HG03469 (cell line): ENCODE results near the gene PKD1.
"Not testable (repeated sequence)": the region's sequence is repeated elsewhere in the genome, so short reads cannot be mapped to it uniquely, and the experiment has no call there.

Source experiments
- ATAC-seq: cut with Tn5 transposase; IDR thresholded peaks from one replicate; pipeline ENCODE4 v1.9.1; 2021; ENCODE audit warnings: mild to moderate bottlenecking, moderate library complexity, moderate number of reproducible peaks; ENCODE audit not compliant: unreplicated experiment

PKD1 gene

DNA sequence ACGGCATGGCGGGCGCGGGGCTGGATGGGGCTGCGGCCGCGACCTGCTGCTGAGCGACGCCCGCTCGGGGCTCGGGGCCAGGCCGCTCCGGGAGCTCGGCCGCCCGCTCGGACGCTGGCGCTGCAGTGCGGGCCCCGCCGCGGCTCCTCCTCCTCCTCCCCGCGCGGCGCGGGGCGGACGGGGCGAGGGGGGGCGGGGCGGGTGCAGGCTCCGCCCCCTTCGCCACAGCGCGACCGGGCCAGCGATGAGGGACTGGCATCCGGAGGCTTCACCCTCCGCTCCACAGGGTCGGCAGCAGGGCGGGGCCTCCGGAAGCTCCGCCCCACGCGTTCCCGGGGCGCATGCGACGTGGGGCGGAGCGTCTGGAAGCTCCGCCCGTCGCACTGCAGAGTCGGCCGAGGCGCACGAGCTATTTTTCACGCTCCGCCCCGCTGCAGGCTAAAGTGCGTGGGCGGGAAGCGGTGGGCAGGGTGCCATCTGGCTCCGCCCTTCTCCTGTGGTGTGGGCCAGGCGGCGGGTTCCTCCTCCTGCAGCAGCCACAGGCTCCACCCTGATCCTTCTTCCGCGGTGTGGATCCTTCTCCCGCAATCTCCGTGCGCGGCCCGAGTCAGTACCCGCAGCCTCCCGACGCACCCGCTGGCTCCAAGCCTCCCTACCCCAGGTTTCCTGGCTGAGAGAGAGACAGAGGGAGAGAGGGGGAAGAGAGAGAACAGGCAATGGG is at the start of gene PKD1:
Gene PKD1 (minus strand): TSS at position 129 of the 721 bp plus-strand sequence. CDS start 209 bp downstream, outside the sequence.
- not testable (repeated sequence) for ATAC-seq

GRCh38 chr16:2184962-2185361 is 49.3 kb upstream of the PKD1 start:
- no peak for ATAC-seq

DNA sequence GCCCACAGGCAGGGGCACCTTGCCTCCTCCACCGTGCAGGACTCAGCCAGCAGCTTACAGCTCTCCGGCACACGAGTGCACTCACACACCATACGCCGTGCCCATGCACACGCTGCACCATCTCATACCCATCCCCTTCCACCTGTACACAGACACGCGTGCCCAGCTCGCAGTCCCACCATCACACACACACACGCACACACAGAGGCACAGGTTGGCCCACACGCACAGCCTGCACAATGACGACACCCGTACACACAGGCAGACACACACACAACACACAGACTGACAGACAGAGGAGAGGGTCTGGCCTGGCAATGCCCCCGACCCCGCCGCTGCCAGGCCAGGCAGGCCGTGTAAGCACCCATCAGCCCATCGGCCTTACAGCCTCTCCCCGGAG is 48.6 kb upstream of the PKD1 start:
- ATAC-seq = no peak

DNA sequence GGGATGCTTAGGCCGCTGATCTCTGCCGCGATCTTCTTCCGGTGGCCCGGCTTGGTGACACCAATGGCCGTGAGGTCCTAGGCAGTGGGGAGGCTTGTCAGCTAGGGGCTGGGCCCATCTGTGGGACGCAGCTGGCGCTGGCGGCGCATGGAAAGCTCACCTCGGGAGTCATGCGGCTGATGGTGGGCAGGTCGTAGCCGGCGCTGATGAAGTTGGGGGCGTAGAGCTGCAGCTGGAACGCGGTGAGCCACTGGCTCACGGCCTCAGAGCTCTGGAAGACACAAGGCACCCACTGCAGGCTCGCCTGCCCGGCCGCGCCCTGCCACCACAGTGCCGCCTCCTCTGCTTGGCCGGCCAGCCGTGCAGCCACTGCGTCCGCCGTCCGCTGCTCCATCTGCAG is 48.0 kb upstream of the PKD1 start:
- ATAC-seq = no peak

- no peak for ATAC-seq
Observed at GRCh38 chr16:2181952-2182351, 46.3 kb upstream of the PKD1 start.

GRCh38 chr16:2180962-2181923 is 45.5 kb upstream of the PKD1 start:
- ATAC-seq = no peak

GRCh38 chr16:2180461-2180860 is 44.8 kb upstream of the PKD1 start:
- no peak for ATAC-seq

- no peak for ATAC-seq
Observed at GRCh38 chr16:2179576-2179975, 43.9 kb upstream of the PKD1 start.

DNA sequence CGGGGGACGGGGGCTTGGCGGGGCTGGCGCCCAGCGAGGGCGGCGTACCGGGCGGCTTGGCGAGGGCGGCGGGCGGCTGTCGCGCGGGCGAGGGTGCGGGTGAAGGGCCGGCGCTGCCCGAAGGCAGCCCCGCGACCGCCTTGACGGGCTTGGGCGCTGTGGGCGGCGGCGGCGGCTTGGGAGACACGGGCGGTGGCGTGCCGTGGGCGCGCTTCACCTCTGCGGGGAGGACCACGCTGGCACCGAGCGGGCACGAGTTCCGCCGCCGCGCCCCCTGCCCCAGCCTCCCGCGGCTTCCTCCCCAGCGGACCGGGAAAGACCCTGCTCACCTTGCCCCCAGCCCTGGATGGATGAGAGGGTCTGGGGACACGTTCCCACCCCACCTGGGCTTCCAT is 43.4 kb upstream of the PKD1 start:
- no peak for ATAC-seq

GRCh38 chr16:2178321-2179106 is 42.8 kb upstream of the PKD1 start:
- ATAC-seq = no peak

DNA sequence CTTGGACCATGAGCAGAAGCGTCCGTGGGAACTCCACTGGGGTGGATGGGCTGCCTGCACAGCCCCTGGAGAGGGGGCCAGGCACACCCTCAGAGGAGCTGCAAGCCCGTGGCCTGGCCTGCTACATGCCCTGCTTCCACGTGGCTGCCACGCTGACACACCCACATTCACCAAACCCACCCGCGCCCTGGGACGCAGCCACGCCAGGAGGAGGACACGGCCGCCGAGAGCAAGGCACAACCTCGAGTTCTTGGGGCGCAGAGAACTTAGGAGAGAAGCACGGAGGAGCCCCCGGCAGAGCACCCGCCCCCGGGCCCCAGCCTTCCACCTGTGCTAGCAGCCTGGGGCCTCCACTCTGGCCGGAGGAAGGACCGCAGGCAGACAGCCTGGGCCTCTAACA is 41.9 kb upstream of the PKD1 start:
- ATAC-seq = no peak

GRCh38 chr16:2177101-2177500 is 41.4 kb upstream of the PKD1 start:
- ATAC-seq = no peak

DNA sequence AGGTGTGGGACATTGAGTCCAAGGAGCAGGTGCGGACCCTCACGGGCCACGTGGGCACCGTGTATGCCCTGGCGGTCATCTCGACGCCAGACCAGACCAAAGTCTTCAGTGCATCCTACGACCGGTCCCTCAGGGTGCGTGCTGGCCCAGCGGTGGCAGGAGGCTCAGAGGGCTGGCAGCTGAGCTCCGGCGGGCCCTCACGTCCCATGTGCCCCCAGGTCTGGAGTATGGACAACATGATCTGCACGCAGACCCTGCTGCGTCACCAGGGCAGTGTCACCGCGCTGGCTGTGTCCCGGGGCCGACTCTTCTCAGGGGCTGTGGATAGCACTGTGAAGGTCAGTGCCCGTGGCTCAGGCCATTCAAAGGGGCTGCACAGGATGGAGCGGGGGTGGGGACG is 40.3 kb upstream of the PKD1 start:
- no peak for ATAC-seq

GRCh38 chr16:2175454-2175853 is 39.8 kb upstream of the PKD1 start:
- ATAC-seq = no peak

DNA sequence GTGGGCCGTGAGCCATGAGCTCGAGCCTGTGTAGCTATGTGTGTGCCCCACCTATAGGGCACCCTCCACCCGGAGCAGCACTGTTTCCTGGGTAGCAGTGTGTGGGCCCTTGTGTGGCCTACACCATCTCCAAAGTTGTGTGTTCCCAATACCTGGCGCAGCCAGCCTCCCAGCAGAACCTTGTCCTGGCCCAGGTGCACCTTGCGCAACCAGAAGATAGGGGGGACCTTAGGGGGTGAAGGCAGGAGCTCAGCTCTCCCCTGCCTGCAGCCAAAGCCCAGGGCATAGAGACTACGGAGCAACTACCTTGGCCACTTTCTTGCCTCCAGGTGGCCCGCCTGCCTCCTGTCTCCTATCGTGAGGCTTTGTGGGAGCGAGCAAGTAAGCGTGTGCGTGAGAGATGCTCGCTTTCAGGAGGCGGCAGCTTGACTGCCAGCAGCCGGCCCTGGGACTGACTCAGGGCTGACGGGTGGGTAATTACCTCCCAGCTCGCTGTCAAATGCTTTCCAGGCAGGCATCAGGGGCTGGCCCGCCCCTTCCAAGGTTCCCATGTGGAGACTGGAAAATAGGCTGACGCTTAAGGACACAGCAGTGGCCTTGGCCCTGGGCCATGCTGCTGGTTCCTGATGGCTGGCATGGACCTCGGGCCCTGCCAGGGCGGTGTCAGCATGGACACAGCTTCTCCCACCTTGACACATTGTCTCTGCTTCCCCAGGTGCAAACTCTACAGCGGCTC is 38.9 kb upstream of the PKD1 start:
- ATAC-seq = no peak

GRCh38 chr16:2173916-2174315 is 38.2 kb upstream of the PKD1 start:
- no peak for ATAC-seq

DNA sequence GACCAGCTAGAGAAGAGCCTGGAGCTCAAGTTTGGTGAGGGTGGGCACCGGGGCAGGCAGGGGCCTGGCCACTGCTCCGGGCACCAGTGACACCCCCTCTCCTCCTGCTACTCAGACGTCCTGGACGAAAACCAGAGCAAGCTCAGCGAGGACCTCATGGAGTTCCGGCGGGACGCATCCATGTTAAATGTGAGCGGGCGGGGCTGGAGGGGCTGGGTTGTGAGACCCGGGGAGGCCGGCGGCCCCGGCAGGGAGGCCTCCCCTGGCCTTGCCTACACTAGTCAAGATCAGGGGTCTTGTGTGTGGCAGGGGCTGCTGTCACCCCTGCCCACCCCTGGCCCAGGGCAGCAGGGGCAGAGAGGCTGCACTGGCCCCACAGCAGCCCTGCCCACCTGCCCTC is 37.7 kb upstream of the PKD1 start:
- no peak for ATAC-seq

DNA sequence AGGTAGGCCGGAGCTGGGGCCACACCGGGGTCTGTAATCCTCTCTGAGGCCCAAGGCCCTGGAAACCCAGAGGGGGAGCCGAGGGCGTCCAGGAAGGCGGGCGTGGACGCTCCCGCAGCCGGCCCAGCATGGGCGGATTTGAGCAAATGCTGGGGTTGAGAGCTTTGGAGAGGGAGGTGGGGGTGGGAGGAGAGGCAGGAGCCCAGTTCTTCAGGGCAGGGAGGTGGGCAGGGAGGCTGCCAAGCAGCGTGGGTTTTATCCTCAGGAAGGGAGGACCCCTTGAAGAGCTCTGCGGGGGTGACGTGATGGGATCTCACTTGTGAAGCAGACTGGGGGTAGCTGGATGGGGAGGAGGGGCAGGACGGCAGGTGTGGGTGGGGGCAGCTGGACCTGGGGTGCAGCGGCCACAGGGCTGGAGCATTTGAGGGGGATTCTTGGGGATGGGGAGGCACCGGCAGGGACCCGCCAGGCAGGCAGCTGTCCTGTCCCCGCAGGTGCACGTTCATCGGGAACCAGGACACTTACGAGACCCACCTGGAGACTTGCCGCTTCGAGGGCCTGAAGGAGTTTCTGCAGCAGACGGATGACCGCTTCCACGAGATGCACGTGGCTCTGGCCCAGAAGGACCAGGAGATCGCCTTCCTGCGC is 37.1 kb upstream of the PKD1 start:
- ATAC-seq = no peak

DNA sequence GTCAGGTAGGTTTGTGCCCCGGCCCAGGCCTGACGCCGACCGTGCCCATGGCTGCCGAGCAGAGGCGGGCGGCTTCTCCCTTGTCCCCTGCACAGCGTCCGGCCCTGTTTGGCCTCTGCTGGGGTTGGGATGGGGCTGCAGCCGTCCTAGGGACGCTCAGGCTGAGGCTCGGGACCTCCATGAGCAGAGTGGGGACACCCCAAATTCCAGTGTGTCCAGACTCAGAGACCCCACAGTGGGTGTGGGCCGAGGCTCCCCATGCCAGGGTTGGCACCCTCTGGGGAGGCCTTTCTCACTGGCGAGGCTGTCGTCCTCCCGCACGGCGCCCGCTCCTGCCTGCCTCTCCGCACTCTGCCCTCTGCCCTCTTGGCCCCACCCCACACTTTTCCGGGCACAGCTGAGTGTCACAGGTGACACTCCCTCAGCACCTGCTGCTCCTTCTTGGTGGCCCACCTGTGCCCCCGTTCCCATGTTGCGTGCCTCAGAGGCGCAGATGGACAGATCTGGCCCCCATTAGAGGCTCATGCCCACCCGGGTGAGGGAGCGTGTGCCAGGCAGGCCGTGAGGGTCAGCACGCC is 36.0 kb upstream of the PKD1 start:
- ATAC-seq = no peak
